ENCODE results near the gene IPPK. TPM values are rescaled to one million over a fixed set of nuclear protein-coding genes. Genes with fewer than 3 reads are reported as not detected.

Gene IPPK
- total RNA-seq, 4 donors from 2014 or later = 6.3 to 15.7 (median 10.1) TPM

- no peak overlapping the region for H3K4me3 ChIP-seq
- H3K27me3 ChIP-seq = no peaks in the 10 kb centered on the region
- no peak overlapping the region for H3K27ac ChIP-seq
- no peaks in the 10 kb centered on the region for H3K9me3 ChIP-seq
- H3K4me1 ChIP-seq = peaks cover 0 to 16% (median 3%) of the 10 kb centered on the region in 4 donors
- TF ChIP-seq POLR2A (IDR thresholded peaks at IDR 0.05) (no peak), CTCF (IDR thresholded peaks at IDR 0.05) (no peak)
- H3K36me3 ChIP-seq = peaks cover 0 to 4% (median 0%) of the 10 kb centered on the region in 3 donors
- DNase-seq = no peak
Measured at GRCh38 chr9:92665836-92666235, 4.1 kb downstream of the IPPK start.

- peak in 1 of 3 donors; percentile 18 for DNase-seq
- H3K27me3 ChIP-seq = no peaks in the 10 kb centered on the region
- H3K36me3 ChIP-seq = peaks cover 0 to 4% (median 0%) of the 10 kb centered on the region in 3 donors
- peaks cover 0 to 16% (median 3%) of the 10 kb centered on the region in 4 donors for H3K4me1 ChIP-seq
- TF ChIP-seq POLR2A (IDR thresholded peaks at IDR 0.05) (no peak), CTCF (IDR thresholded peaks at IDR 0.05) (no peak)
- peak overlapping the region in 1 of 4 donors; percentile 19 for H3K27ac ChIP-seq
- no peak overlapping the region for H3K4me3 ChIP-seq
- no peaks in the 10 kb centered on the region for H3K9me3 ChIP-seq
Measured at GRCh38 chr9:92664394-92665152, 5.4 kb downstream of the IPPK start.

GRCh38 chr9:92663951-92664350 lies 6.0 kb downstream of the IPPK start:
- no peak for DNase-seq
- TF ChIP-seq CTCF (IDR thresholded peaks at IDR 0.05) (no peak), POLR2A (IDR thresholded peaks at IDR 0.05) (no peak)
- peaks cover 0 to 13% (median 2%) of the 10 kb centered on the region in 4 donors for H3K4me1 ChIP-seq
- H3K27ac ChIP-seq = no peak overlapping the region
- peaks cover 0 to 4% (median 0%) of the 10 kb centered on the region in 3 donors for H3K36me3 ChIP-seq
- H3K27me3 ChIP-seq = no peaks in the 10 kb centered on the region
- H3K4me3 ChIP-seq = no peak overlapping the region
- H3K9me3 ChIP-seq = no peaks in the 10 kb centered on the region

- Histone ChIP-seq H3K27me3 (no peaks in the 10 kb centered on the region), H3K9me3 (no peaks in the 10 kb centered on the region), H3K4me3 (no peak overlapping the region), H3K4me1 (peaks cover 0 to 6% (median 0%) of the 10 kb centered on the region in 4 donors), H3K36me3 (peaks cover 0 to 7% (median 0%) of the 10 kb centered on the region in 3 donors), H3K27ac (no peak overlapping the region)
- no peak for TF ChIP-seq CTCF (IDR thresholded peaks at IDR 0.05)
- no peak for TF ChIP-seq POLR2A (IDR thresholded peaks at IDR 0.05)
- no peak for DNase-seq
Measured at GRCh38 chr9:92663126-92663525, 6.8 kb downstream of the IPPK start.

GRCh38 chr9:92661743-92662142 lies 8.2 kb downstream of the IPPK start:
- H3K9me3 ChIP-seq = no peaks in the 10 kb centered on the region
- peaks cover 0 to 15% (median 0%) of the 10 kb centered on the region in 3 donors for H3K36me3 ChIP-seq
- H3K4me3 ChIP-seq = no peak overlapping the region
- no peak for TF ChIP-seq POLR2A (IDR thresholded peaks at IDR 0.05)
- no peak for TF ChIP-seq CTCF (IDR thresholded peaks at IDR 0.05)
- no peak overlapping the region for H3K27ac ChIP-seq
- no peaks in the 10 kb centered on the region for H3K27me3 ChIP-seq
- no peaks in the 10 kb centered on the region for H3K4me1 ChIP-seq
- no peak for DNase-seq

Data from Peyer's patch (tissue), 4 donors.